GM12892 (cell line): ENCODE data around the gene CHST5.

Experiments
- POLR2A ChIP-seq: IDR thresholded peaks from 2 replicates; pipeline ENCODE4 v1.6.1; 2011; ENCODE audit warnings: low read depth, low read length, control low read depth
- TAF1 ChIP-seq: IDR thresholded peaks from 2 replicates; pipeline ENCODE4 v1.6.1; 2011; ENCODE audit warnings: low read depth, mild to moderate bottlenecking, control low read depth, low read length, borderline replicate concordance

DNA sequence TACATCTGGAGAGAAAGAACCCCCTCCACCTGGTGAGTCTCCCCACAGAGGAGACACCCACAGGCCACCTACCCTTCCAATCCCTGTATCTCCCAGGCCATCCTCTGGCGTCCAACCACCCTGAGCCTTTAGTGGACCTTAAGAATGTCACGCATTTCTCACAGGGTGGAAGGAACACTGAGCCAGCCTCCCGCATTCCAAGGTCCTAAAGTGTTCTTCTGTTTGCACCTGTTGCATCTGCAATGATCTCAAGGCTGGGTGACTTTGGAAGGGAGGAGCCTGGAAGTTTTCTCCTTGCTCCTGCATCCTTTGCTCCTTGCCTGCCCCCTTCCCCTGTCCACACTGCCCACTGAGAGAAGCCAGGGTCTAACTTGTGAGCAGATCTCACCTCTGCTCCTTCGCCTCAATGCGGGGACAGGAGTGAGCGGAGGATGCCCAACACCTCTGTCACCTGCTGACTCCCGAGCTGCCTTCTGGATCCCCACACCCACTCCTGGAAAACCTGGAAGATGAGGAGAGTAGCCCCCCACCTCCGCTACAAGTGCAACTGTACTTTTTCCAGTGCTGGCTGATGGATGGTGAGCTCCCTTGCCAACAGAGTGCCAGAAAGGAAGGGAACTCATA lies 3.7 kb downstream of the CHST5 start:
- TF ChIP-seq TAF1 (no peak), POLR2A (no peak)
